ENCODE data around the gene KCNG2.

The KCNG2 gene

DNA sequence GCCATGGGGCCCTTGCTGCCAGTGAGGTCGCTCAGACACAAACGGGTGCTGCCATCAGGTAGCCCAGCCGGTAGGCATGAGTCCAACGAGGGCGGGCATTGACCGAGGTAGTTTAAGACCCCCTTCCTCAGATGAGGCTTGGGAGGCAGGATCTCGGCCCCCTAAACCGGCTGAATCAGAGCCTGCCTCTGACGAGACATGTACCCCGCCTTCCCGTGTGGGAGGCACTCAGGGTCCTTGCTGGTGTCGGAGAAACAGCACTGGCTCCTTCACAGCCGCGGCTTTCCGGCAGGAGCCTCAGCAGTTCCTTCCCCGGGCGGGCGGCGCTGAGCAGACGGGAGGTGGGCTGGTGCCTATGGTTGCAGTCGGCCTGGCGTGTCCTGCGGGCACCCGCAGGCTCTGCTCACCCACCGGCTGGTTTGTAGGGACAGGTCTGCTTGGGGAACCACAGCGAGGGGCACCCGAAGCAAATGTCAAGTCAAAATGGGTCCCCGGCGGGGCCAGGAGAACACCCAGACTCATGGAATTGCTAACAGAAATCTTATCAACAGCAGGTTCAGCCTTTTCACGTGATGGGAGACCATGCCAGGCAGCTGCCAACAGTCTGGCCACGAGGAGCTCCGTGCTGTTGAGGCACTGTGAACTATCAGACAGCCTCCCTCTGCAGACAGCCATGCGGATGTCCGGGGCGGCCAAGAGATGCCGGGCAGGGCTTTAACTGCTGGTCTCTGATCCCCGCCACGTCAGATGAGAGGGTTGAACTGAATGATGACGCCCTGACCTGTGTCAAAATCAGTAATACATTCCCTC lies 2.8 kb downstream of the KCNG2 start:
- no peak for DNase-seq

DNA sequence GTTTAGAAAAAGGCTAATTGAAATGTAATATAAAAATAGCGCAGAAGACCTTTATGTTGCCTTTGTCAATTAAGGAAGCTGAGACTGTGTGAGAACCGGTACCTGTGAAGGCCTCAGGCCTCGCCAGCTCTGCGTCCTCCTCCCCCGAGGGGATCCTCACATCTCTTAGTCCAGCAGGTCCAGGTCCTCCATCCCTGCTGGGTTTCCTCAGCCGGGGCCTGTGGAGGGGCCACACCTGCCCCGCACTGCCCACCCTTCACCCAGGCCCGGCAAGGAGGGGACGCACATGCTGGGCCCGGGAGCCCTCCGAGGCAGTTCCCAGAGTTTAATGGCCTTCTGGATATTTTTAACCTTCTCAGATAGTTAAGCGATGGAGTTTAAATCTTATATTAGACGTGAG lies 3.5 kb downstream of the KCNG2 start:
- DNase-seq = no peak

DNA sequence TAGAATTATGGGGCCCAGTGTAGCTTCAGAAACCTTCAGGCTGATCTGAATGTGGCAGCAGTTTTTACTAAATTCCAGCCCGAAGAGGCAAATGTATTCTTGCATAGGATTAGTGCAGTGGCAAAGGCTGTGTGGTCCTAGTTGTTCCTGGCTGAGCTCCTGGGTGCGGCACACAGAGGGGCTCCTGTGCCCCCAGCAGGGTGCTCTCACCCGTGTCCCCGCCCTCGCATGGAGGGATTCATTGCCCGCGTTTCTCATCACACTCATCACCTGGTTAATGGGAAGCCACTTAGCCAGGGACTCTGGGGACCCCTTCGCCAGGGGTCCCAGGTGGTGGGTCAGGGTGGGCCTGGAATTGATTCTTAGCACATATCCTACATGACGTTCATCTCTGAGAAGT lies 3.9 kb downstream of the KCNG2 start:
- no peak for DNase-seq

DNA sequence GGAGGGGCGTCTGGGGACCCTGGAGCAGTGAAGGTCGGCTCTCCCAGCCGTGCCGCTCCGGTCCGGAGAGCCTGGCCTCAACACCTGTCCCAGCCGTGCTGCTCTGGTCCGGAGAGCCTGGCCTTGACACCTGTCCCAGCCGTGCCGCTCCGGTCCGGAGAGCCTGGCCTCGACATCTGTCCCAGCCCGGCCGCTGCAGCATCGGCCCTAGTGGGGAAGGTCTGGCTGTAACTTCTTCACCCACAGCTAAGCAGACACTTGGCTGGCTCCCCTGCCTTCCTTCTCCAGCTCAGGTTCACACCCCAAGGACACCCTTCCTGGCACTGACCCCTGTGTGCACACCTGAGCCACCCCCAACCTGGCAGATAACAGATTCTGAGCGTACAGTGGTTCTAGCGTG lies 4.6 kb downstream of the KCNG2 start:
- no peak for DNase-seq

DNA sequence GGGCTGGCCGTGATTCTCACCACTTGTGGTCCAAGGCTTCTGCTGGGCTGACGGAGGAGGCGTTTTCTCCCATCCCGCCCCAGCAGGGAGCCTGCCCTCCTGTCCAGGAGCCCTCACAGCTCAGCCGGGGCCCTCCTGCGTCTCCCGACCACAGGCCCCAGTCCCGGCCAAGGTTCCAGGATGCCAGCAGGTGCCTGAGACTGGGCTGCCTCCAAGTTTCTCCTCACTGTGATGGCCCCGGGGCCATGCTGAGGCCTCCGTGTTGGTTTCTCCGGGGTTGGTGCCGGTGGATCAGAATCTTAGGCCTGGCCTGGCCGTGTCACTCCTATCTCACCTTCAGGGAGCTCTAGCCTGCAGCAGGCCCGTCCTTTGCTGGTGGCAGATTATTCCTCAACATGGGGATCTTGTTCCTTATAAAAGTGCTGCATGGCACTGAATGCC lies 5.9 kb downstream of the KCNG2 start:
- no peak for DNase-seq

DNA sequence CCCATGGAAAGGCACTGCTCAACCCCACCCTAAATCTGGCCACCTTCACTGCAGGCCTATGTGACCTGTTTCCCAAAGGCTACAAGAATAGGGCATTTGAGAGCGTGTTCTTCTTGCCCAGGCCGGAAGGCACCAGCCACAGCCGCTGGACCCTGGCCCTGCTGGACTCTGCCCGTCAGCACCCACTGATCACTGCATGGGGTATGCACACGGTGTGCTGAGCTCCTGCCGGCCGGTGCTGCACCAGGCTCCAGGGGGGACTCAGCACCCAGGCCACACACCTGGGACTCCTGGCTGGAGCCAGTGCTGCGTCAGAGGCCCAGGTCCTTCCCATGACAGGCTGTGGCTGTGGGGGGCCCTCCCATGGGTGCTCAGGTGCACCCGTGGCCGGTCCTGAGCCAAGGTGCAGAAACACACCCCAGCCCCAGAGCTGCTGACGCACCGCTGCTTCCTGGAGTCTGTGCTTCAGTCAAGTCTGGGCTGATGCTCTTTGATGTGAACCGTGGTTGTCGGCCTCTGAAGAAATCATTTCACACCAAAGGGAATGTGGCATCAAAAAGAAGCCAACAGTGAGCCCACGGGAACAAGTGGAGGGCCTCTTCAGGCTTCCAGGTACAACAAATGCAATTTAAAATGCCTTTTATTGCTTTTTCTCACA lies 6.5 kb downstream of the KCNG2 start:
- DNase-seq = no peak

DNA sequence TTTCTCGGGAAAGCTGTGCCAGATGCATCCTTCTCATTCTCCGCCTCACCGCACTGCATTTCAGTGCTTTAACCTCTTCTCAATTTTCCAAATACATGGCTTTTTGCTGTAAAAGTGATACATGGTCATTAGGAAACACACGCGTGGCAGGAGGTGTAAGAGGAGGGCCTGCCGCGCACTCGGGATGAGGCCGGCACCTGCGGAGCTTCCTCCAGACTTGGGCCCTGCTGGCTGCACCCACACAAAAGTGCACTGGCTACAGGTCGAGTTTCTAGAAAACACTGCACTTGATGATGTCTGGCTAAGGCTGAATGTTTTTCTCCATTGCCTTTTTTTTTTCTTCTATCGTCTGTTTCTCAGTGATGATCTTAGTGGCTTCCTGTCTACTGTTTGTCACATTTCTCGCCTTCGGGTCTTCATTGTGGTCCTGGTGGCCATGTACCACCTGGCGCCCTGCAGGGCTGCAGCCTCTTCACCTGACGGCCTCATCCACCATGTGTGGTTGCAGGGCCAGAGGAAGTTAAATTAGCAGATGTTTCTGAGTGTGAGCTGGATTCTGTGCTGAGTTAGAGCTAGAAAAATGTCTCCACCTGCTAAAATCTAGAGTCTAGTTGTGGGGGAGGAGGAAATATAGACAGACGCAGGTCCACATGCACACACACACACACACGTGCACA lies 7.6 kb downstream of the KCNG2 start:
- no peak for DNase-seq

DNA sequence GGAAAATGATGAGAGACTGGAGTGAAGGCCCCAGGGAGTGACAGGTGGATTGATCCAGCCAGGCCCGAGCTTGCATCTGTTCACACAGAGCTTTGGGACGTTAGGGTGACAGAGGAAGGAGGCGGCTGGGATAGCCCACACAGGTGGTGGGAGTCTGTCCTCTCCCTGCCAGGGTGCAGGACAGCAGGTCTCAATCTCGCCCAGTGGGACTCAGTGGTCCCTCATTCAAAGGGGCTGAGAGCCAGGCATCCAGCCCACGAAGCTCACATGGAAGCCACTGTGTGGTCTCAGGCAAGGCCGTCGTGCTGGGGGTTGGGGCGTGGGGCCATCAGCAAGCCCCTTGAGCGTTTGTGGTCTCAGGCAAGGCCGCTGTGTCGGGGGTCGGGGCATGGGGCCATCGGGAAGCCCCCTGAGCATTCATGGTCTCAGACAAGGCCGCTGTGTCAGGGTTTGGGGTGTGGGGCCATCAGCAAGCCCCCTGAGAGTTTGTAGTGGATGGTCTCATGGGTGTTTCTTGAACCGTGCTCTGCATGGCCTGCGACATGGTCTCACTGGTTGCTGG lies 8.3 kb downstream of the KCNG2 start:
- no peak for DNase-seq

DNA sequence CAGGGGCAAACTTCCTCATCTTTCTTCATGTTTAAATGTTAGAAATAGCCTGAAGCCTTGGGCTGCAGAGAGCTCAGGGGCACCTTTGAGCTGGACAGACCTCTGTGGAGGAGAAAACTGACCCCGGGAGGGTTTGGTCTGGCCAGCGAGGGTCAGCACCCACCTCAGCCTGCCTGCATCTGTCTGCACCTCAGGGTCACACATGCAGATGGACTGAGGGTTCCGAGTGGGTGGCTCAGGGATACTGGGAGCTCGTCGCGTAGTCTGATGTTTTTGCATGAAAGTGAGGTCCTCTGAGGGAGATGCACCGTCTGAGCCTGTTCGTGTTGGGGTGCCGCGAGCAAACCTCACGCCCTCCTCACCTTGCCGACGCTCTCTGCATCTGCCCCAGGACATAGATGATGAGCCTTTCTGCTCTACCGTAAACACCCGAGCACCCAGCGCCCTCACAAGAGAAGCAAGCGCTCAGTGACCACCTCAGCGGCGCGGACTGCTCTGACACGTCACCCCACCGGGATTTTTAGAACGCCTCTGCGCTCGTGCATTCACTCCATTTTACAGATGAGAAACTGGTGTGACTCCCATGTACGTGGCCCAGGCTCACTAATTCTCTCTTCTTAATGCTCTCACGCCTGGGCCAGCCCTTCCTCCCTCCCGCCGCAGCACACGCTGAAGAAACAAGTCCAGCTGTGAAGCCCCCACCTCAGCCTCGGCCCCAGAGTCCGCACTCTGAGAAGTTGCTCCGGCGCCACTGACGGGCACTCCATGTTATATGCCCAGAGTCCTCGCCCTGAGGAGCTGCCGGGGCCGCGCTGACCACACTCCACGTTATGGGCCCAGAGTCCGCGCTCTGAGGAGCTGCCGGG lies 9.5 kb downstream of the KCNG2 start:
- no peak for DNase-seq

DNA sequence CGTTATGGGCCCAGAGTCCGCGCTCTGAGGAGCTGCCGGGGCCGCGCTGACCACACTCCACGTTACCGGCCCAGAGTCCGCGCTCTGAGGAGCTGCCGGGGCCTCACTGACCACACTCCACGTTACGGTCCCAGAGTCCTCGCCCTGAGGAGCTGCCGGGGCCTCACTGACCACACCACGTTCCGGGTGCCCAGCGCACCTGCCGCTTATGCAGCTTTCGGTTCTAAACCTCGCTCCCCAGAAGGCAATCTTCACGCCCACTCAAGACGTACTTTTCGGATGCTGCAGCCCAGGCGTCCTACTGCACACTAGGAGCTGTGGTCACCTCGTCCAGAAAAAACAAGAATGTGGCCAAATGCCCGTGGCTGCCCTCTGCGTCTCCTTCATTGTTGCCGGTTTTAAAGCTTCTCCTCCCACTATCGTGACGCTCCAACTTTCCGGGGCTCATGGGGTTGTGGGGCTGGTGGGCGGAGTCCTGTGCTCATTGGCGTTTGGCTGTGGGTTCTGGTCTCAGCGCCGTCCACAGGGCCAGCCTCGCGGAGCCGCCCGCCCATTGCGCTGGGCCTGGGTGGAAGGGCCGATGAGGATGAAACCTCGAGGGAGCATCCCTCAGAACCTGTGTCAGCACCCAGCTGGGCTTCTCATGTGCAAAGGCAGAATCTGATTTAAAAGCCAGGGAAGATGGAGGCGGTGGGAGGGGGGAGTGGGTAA lies 11.9 kb downstream of the KCNG2 start:
- DNase-seq = no peak

DNA sequence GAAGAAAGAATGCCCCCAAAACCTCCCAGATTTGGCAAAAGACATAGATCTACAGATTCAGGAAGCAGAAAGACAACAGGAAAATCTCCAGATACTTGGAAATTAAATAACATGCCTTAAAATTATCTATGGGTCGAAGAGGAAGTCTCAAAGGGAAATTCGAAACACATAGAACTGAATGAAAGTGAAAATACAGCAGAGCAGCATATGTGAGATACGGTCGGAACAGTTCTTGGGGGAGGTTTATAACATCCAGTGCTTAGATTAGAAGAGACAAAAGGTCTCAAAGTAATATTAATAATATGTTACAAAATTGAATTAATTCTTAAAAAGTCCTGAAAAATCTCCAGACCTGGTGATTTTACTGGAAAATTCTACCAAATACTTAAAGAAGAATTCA lies 14.3 kb downstream of the KCNG2 start:
- DNase-seq = no peak

DNA sequence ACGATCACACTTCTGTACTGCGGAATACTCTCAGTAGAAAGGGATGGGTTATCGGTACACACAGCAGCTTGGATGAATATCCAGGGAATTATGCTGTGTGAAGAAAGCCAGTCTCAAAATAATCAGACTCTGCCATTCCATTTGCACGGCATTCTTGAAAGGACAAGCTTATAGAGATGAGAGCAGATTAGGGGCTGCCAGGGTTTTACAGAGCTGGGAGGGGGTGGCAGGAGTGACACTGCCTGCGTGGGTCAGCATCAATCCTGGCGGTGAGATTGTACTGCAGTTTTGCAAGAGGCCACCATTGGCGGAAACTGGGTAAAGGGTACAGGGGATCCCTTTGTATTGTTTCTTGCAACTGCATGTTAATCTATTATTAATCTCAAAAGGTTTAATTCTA lies 16.6 kb downstream of the KCNG2 start:
- no peak for DNase-seq

DNA sequence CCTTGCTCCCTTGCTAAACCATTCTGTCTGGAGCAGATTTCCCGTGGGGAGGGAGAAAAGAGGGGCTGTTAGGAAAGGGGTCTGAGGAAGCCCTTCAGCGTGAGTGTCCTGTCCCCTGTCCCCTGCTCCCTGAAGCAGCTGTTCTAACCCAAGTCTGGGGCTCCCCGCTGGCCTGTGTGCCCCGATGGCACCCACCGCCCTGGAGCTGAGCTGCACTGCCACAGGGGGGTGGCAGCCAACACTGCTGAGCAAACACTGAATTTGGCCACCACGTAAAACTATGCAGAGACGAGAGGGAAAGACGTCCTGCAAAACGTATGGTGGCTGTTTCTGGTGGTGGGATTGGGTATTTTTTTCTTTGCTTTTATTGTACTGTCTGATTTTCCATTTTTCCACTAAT lies 17.9 kb downstream of the KCNG2 start:
- no peak for DNase-seq

DNA sequence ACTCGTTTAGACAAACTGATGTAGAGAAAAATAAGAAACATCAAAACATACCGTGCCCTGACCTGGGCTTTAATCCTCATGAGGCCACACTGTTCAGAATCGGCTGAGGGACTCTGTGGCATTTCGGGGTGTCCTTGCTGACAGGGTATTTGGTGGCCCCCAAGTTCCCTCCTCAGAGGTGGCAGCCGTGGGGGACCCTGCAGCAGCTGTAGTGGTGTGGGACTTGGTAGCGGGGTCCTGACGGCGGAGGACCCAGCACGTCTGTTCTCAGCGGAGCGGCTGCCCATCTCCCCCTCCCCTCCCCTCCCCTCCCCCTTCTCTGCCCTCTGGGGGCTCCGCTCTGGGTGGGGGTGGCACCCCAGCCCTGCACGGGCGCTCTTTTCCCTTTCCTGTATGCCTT lies 18.4 kb downstream of the KCNG2 start:
- DNase-seq = no peak

DNA sequence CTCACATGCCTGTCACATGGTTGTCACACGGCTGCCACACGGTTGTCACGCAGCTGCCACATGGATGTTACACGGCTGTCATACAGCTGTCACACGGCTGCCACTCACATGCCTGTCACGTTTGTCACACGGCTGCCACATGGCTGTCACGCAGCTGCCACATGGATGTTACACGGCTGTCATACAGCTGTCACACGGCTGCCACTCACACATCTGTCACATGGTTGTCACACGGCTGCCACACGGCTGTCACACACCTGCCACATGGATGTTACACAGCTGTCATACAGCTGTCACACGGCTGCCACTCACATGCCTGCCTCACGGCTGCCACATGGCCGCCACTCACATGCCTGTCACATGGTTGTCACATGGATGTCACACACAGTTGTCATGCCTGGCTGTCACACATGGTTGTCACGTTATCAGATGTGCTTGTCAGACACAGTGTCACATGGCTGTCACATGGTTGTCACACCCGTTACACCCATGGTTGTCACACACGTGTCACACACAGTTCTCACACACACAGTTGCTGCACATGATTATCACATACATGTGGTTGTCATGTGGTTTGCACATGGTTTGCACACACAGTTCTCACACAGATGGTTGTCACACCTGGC lies 19.4 kb downstream of the KCNG2 start:
- DNase-seq = no peak

DNA sequence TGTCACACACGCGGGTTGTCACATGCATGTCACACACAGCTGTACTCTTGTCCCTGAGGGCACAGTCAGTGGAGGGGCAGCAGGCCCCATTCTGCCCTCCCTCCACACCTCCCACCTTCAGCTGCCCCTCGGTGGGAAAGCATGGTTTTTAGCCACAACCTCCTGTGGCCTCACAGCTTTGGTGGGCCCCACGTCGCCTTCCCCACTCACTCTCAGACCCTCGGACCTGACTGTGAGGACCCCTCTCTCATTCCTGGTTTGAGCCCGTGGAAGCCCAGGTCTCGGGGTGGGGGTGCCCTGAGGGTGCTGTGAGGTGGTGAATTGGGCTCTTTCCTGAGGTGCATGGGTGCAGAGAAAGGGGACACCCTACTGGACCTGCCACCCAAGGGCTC lies 19.9 kb downstream of the KCNG2 start:
- DNase-seq = no peak

DNA sequence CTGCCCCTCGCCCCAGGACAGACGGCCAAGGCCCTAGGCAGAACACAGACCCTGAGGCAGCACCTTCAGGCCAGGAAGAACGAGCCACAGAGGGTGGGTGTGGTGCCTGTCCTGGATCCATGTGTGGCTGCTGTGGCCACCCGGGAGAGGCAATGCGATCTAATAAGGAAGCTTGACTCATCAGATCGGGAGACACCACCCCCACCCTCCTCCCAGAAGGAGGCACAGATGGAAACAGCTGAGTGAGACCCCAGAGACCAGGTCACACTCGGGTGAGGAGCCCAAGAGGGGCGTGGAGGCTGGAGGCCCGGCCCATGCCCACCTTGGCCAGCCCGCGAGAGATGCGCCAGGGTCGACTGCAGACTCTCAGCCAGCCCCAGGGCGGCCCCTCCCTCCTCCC lies 20.3 kb downstream of the KCNG2 start:
- no peak for DNase-seq

DNA sequence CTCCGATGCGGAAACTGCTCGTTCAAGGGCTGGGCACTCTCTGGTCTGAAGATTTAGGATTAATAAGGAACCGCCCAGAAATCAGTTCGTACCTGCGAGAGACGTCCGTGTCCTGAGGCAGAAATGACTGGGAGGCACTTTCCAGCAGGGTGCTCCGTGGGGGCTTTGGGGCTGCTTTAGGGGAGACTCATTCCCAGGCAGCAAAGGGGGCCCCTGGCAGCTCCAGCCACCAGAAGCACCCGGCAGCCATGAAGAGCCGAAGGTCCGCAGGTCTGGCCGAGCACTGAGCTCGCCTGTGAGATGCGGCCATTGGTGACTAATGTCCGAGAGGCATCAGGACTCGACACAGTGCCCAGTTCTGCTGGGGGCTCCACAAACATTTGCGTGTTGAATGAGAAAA lies 20.9 kb downstream of the KCNG2 start:
- DNase-seq = no peak

DNA sequence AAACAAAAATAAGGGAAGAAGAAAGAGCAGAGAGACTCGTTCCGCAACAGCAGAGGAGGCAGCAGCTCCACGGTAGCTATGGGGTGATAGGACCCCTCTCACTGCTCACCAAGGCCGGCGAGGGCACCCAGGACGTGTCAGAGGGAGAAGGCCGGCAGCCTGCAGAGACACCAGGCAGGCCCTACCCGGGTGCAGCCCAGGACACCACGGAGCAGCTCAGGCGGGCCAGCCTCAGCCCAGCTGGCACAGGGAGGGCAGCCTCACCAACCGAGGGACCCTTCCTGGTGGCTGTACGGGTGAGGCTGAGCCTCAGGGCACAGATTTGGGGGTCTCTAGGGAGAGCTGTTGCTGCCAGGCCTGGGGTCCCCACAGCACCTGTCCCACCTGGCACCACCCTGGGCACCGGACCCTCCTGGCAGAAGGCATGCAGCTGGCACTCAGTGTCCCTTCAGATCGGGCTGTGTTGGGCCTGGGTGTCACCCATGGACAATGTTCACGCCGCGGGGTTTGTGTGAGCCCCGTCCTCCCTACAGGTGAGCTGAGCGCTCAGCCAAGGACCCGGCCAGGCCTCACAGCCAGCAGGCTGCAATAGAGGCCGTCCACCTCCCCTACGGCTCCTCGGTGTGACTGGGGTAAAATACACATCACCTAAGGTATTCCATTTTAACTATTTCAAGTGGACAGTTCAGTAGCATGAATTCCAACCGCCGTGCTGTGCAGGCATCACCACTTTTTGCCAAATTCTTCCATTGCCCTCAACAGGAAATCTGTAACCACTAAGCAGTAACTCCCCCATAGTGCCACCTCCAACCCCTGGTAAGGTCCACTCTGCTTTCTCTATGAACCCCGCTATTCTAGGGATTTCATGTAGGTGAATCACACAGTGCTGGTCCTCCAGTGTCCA lies 21.6 kb downstream of the KCNG2 start:
- DNase-seq = no peak

DNA sequence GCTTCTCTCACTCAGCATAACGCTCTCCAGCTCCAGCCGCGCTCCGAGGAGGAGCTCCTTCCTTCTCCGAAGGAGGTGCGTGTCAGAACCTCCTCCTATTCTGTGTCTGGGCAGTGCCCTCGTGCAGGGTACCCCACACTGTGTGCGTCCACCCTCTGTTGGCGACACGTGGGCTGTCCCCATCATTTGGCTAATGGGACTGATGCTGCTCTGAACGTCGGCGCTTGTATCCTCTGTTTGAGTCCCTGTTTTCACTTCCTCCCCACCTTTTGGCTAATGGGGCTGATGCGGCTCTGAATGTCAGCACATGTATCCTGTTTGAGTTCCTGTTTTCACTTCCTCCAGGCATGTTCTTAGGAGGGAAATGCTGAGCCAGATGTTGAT lies 22.2 kb downstream of the KCNG2 start:
- DNase-seq = no peak

DNA sequence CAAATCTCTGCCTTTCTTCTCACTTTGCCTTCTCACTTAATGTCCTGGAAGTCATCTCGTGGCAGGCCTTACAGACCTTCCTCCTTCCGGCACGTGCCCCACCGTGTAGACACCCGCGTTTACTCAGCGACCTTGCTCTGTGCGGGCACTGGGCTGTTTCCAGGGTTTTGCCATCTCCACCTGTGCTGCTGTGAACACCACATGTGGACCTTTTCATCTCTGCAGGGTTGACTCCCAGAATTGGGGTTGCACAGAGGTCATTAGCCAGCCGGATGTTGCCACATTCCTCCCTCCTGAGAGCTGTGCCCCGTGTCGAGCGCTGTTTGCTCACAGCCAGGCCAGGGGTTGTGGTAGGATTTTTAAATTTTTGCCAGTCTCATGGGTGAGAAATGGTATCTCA lies 25.4 kb downstream of the KCNG2 start:
- no peak for DNase-seq

Data from NK-92 treated with Interleukin-12 subunit alpha and Interleukin-12 subunit beta, amount 100 ng/mL, for 24 hours (cell line).